ENCODE data around the gene TUBGCP6.

Gene TUBGCP6

DNA sequence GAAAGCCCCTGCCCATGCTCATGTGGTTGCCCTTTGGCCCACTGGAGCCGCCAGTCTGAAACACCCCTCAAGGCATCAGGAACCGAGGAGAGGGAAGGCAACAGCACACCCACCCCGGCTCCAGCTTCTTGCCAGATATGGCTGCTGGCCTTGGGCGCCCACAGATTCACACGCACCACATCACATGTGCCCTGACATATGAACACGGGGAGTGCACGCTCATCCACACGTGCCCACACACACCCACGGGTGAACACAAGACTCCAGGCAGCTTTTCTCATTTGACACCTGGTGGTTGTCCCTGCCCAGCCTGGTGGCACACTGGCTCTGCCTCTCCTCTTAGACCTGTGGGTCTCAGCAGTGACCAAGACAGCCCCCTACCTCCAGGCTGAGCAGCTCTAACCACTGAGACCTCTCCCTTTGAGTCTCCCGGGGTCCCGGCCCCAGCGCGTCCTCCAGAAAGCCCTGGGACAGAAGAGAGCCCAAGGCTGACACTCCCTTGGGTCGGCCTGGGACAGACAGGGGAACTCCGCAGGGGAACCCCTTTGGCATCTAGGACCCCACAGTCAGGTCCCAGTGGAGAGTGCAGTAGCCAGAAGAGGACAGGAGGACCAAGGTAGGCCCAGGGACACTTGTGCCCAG, 19.4 kb upstream of the TUBGCP6 start:
- DNase-seq, result no peak

DNA sequence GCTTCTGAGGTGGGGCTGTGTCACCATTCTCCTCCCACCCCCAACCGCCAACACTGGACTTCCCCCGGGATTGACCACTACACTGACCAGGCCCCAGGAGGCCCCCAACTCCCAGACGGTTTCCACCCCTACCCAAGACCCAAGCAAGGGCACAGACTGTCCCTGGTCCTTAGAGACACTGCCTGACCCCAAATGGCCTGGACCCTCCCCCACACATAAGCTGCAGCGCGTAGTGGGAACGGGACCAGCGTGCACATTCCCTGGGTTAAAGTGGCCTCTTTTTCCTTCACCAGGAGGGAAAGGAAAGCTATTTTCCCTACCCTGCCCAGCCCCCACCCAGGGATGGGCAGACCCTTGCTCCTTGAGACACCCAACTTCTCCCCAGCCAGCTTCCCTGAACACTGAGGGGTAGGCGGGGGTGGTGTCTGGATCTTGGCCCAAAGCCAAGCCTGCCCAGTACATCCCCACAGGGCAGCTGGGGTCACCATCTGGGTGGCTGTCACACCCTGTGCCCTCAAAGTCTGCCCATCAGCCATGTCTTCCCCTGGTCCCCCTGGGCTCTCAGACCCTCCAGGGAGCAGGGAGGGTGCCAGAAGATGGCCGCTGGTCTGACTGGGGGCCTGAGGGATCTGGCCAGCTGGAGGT, 18.3 kb upstream of the TUBGCP6 start:
- DNase-seq, result no peak

DNA sequence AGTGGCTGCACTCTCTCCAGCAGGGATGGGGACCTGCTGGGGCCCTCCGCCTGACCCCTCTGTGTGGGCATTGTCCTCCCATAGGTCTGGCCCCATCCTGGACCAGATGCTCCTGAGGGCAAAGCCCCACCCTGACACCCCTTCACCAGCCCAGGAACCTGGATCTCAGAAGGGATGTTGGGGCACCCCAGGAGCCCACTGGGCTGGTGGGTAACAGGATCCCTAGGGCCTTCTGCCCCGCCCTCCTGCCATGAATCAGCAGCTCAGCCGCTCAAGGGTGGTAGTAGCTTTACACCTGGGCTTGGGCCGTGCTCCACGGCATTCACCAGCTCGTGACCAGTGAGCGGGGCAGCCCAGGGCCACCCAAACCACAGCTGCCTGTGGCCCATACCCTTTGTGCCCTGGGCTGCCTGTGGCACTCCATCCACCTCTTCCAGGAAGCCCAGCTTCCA, 17.7 kb upstream of the TUBGCP6 start:
- DNase-seq, result no peak

DNA sequence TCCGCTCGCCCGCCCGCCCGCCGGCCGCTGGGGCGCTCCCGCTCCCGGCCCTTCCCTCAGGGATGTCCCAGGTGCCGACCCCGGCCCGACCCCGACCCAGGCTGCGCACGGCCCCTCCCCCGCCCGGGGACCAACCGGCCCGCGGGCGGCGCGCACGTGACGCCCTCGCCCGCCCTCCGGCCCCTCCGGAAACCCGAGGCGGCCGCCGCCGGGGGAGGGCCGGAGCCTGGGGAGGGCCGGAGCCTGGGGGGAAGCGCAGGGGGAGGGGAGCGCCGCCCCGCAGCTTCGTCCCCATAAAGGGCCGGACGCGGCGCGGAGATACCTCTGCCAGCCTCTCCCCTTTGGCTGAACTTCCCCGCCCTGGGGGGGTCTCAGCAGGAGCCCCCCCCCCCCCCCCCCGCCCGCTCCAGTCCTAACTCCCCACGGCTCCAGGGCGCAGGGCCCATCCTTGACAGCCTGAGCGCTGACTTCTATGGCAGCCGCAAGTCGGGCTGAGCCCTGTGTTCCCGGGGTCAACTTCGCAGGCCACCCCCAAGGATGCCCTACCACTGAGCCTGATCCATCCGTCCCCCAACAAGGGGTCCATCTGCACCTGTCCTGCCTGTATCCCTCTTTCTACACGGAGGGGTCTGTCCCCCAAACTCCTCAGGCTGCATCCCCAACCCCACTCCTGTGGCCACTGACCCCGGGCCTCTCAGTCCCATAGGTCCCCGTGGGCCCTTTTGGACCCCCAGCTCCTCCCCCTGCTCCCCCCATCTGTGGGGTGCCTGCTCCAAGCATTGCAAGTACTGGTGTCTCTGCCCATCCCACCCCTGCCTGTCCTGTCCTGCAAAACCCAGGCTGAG, 17.0 kb upstream of the TUBGCP6 start, which contains the start of gene MAPK12:
Gene MAPK12 (minus strand): TSS at position 69 of the 845 bp plus-strand sequence. CDS start 174 bp downstream, outside the sequence.
- DNase-seq, result no peak

DNA sequence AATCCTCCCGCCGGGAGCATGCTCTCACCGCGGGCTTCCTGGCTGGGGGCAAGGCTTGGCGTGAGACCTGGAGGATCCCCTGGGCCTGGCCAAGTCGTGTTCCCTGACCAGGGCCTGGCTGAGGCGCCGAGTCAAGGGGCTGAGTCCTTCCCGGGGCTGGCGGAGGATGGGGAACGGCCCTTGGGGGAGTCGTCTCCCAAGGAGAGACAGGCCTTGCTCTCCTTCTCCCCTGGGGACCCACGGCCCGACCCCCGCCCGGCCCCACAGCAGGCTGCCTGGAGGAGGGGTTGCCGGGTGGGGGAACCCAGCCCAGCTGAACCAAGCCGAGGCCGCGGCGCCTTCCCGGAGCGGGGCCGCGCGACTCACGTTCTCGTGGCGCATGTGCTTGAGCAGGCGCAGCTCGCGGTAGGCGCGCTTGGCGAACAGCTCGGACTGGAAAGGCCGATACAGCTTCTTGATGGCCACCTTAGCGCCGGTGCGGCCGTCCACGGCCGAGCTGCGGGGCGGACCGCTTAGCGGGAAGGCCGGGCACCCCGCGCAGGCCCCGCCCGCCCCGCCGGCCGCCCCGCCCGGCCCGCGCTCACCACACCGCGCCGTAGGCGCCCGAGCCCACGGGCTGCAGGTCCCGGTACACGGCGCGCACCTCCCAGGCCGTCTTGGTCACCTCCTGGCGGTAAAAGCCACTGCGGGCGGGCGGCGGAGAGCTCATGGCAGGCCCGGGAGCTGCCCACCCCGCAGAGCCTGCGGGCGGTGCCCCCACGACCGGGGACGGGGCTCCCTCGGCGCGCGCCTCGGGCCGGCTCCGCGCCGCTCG, 16.2 kb upstream of the TUBGCP6 start:
- DNase-seq, result no peak

DNA sequence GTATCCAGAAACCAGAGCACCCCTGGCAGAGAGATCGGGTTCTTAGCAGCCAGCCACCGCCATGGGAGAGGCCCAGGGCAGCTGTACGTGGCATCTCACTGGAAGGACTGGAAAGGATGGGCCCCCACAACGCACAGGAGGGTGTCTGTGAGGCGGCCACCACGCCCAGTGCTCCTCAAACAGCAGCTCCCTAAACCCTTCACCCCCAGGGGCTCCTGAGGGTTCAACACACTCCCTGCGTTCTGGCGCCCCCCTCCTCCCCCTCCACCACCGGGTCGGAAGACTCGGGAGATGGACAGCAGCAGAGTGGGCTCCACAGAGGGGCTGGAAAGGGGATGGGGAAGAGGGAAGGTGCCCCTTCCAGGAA, 15.6 kb upstream of the TUBGCP6 start:
- DNase-seq, result no peak

DNA sequence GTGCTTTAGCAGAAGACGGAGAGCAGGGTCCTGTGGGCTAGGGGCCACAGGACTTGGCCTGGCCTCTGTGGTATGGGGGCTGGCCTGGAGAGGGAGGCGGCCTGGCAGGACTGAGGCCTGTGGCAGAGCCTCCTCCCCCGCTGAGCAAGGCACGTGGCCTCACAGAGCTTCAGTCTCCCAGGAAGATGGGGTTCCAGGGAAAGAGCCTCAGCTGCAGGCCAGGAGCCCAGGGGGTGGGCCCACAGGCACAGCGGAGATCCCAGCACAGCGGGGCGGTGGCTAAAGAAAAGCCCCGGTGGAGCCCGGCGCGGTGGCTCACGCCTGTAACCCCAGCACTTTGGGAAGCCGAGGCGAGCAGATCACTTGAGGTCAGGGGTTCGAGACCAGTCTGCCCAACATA, 14.5 kb upstream of the TUBGCP6 start:
- no peak for DNase-seq

DNA sequence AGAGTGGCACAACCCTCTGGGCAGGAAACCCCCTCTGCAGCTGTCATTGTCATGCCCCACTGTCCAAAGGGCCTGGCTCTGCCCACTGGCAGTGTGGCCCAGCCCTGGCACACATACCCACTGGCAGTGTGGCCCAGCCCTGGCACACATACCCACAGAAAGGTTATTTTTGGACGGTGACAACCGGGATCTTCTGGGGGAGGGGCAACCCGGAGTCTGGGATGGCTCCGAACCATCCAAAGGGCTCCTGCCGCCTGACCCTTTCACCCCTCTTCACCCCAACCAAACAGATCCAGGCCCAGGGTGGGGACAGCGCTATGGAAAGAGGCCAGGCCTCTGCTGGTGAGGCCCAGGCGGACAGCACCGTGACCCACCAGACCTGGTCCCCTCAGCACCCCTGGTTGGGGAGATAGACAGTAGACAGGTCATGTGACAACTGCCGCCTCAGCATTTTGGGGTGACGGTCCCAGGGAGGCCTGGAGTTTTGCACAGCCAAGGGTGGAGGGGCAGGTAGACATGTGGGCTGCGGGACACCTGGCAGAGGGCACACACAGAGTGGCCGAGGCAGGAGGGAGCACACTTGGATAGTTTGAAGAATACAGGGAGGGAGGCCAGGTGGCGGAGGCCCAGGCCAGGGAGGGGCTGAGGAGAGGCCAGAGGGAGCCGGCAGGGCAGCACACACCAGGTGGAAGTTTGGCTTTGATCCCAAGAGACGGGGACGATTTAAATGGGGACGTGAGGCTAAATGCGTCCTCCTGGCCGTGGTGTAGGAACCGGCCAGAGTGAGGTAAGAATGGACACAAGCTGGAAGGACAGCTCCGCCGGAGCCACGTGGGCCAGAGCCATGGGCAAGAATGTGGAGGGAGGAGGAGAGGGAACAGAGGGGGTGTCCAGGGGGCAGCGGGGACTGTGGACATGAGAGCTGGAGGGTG, 13.8 kb upstream of the TUBGCP6 start:
- no peak for DNase-seq

DNA sequence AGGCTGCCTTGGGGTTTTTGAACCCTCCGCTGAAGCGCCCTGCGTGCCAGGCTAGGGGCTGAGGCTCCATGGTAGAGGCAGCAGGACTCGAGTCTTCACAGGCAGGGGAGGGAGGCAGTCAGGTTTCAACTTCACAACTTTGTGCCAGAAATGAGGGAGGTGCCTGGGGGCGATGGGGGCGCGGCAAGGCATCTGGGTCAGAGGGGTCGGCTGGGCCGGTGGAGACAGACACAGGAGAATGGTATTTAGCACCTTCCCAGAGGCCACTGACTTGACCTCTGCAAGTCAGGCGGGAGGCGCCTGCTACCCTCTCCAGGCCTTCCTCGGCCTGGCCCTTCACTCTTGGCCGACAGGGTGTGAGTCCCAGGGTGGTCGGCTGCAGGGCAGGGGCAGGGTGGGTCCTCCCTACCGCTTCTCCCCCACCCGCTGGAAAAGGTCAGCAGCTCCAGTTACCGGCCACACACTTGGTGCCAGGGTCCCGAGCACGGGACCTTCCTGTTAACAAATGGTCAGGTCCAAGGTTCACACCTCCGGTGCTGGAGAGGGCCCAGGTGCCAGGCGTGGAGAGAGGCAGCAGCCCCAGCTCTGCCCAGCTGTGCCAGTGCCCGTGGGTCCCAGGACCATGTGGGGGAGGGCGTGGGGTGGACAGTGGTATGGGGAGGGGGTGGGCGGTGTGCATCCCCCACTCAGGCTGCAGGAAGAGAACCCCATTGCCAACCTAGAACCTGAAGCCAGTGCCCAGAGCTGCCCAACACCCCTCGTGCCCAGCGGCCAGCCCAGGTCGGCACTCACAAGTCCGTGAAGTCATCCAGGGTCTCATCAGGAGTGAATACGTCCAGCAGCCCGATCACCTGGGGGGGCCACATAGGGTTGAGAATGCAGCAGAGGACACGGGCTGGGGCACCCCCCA, 12.9 kb upstream of the TUBGCP6 start:
- DNase-seq, result no peak

DNA sequence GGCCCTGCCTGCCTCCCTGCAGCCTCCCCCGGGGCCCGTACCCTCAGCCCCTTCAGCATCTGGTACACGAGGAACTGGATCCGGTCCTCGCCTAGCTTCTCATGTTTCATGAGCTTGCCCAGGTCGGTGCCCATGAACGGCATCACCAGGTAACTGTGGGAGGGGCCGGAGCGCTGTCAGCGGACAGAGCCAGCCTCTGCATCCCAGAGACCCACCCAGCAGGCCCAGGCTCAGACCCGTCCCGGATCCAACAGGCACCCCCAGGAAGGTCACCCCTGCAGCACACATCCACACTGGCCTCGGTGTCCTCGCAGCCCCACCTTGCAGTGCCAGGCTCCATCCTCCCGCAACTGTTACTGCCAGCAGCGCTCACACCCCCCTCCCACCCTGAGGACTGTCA, 12.2 kb upstream of the TUBGCP6 start:
- DNase-seq, result no peak

DNA sequence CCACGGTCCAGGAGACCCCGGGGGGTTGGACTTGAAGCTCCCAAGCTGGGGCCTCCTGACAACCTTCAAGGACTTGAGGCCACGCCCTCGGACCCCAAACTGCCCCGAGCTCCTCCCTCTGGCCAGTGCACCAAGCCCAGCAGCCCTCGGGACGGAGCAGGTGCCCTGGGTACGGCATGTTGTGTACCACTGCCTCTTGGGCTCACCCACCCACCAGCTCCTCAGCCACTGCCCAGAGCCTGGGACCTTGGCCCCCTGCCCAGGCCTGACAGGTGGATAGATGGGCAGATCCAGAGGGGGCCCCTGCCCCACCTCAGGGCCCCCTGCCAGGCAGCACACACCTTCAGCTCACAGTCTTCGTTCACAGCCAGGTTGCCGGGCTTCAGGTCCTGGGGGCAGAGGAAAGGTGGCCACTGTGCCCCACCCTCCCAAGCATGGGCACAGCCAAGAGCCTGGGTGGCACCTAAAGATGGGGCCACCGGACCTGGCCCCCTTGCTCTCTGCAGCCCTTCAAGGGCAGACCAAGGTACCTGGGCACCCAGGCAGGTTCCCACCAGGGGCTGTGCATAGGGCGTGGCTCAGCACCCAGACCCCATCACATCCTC, 11.5 kb upstream of the TUBGCP6 start:
- DNase-seq, result no peak

DNA sequence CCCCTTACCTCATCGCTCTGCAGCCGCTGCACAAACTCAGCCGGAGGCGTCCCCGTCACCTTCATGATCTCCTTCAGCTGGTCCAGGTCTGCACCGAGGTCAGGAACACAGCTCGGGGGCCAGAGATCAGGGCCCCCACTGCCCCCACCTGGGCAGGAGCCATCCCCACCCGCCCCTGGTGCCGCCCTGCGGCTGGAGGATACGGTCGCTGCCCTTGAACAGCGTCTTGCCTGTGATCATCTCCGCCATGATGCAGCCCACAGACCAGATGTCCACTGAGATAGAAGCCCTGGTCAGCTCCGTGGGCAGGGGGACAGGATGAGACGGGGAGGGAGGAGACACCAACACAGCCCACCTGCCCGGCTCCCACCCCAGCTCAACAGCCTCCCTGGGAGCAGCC, 10.8 kb upstream of the TUBGCP6 start:
- DNase-seq, result no peak

DNA sequence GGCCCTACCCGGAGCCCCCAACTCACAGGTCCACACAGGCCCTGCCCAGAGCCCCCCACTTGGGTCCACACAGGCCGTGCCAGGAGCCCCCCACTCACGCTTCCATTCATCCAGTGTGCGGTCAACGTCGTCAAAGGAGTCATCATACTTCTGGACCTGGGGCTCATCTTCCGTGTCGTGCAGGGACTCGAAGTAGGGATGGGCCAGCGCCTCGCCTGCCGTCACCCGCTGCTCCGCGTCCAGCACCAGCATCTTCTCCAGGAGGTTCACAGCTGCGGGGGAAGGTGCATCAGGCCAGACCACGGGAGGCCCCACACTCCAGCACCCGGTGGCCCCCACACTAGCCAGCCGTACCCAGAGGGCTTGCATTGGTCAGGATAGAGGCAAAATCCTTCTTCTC, 10.3 kb upstream of the TUBGCP6 start:
- no peak for DNase-seq

DNA sequence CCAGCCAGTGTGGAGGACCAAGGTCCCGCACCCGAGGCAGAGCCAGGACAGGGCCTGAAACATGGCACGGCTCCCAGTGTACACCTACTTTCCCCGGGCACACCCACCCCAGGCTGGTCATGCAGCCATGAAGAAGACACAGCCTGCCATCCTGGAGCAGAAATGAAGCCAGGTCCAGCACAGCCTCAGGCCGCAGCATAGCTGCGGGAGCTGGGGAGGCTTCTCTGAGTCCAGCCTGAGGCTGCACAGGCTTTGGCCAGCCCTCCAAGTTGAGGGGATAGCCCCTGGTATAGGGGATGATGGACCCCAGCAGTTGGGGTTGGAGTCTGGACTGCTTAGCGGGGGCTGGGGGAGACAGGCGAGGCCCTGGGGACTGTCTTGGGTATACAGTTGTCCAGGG, 9.1 kb upstream of the TUBGCP6 start:
- DNase-seq, result no peak

DNA sequence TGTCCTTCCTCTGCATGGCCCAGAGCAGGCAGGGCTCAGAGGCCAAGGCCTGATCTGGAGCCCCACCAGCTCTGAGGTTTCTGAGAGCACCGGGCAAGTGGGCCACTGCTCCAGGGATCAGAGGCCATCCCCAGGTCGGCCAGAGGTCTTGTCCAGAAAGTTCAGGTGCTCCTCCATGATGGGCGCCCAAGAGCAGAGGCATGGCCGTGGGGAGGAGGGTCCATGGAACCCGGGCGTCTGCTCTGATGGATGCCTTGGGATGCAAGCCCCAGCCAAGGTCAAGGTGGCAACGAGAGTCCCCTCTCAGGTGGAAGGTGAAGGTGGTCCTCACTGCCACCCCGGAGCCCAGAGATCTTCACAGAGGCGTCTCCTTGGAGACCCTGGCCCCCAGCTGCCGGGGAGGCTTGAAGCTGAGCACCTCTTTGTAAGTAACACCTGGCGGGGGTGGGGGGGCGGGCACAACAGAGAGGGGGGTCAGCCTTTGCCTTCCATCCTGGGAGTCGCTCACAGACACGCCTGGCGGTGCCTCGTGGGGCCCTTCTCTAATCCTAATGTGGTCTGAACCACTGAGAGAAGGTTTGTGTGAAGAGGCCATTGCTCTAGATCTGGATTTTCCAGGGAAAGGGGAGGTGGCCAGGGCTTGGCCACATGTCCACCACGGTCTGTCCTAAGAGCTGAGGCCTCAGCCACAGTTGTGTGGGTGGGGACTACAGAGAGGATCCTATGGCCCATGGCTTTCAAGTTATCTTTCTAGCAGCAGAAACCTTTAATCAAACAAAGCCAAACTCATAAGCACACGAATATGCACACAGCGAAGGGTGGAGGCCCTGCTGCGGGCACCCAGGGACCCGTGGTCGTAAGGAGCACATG, 8.5 kb upstream of the TUBGCP6 start:
- DNase-seq, result no peak

DNA sequence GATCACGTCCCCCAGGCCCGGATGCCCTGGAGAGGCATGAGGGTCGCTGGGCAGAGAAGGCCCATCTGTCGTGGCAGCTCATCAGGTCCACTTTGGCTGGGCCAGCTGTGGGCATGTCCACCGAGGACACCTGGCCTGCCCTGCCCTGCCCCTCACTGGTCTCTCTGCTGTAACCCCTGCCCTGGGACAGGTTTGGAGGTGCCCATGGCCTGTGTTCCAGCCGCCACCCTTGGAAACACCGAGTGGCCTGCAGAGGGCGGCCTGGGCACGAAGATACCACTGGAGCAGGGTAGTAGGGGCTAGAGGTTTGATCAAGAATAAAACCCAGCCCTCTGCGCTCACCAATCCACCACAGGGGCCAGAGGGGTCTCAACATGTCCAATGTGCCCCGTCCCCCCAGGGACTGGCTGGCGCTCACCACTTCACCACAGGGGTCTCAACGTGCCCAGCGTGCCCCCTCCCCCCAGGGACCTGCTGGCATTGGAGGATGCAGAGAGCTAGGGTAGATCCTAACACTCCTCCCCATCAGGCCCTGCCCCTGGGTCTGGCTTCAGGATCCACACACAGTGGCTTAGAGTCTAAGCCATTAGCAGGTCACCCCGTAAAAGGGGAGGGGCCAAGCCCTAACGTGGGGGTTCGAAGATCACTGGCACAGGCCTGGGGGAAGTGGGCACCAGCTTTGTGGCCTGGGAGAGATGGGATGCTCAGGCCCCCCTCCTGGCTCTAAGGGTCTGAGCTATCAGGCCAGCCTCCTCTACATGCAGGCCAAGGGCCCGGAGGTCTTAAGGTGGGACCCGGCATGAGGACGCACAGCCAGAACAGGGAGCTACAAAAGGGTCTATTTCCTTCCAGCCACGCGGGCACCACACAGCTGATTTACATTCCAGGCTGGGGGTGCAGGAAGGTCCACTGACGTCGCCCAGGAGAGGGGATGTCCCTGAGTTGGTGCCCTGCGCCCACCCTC, 7.5 kb upstream of the TUBGCP6 start:
- no peak for DNase-seq

DNA sequence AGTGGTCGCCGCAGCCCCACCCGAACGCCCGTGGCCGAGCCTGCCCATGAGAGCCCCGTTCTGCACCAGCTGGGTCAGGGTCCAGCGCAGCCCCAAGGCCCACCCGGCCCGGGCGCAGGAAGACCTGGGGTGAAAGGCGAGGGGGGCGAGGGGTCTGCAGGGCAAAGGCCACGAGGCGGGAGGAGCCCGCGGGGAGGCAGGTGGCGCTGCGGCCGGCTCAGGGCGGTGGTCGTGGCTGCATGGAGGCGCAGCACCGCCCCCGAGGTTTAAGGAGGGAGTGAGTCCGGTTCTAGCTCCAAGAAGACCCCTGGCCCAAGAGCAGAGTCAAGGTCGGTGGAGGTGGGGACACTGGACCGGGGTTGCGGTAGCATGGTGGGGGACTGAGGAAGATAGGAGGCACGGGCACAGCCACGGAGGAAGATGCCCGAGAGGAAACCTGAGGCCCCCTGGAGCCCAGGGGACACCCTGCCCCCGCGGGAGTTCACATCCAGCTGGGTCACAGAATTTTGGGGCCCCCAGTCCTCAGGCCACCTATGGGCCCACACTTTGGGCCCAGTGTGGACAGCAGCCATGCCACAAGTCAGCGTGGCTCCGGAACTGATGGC, 6.8 kb upstream of the TUBGCP6 start:
- DNase-seq, result no peak

All from cortex of kidney (tissue), 1 donor.